HL-60 (cell line): ENCODE measurements around the gene FBXL12.

Experiments
- TF ChIP-seq, protein P1 (sequence below): IDR thresholded peaks from 2 replicates; pipeline ENCODE4 v1.6.1; 2012; ENCODE audit warnings: low read depth; ENCODE audit not compliant: insufficient replicate concordance
- TF ChIP-seq, protein P2 (sequence below): IDR thresholded peaks from one replicate; pipeline ENCODE4 v1.5.1; 2011; ENCODE audit warnings: low read length, control low read depth, inconsistent platforms; ENCODE audit not compliant: insufficient read depth

DNA sequence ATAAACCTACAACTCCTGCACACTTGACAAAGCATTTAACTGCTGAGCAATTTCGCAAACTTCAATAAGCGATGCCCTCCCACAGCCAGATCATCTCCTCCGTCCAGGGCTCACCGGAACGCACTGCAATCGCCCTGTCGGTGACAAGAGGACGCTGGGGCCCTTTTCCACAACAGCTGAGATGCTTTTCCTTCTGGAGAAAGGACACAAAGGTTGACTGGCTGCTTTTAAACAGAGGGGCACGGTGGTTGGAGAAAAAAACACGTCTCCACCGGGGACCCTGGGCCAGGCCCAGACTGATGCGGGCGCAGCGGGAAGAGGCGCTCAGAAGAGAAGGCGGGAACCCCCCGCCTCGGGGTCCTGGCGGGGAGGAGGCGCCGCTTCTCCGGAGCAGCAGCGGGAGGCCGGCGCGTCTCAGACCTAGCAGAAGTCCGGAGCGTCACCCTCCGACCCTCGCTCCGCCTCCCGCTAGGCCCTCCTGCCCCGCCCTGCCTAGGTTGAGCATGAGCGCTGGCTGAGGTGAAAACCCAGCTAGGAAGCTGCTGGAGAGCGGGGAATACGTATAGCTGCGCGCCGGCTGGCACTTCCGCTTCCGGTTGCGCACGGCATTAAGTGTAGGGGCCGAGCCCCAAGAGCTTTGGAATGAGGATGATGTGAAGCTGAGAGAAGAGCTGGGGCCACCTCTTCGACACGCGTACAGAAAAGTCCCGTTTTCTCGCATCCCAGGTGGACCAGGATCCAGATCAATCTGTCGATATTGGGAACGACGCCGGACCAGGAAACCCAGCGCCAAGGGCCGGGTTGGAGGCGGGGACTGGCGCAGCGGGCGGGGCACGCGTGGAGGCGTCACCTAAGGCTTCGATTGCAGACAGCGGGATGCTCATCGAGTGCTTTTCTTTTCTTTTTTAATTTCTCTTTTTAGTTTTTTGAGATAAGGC is 50.4 kb downstream of the FBXL12 start, which contains the start of gene ZNF846:
- TF ChIP-seq, protein P1, sequence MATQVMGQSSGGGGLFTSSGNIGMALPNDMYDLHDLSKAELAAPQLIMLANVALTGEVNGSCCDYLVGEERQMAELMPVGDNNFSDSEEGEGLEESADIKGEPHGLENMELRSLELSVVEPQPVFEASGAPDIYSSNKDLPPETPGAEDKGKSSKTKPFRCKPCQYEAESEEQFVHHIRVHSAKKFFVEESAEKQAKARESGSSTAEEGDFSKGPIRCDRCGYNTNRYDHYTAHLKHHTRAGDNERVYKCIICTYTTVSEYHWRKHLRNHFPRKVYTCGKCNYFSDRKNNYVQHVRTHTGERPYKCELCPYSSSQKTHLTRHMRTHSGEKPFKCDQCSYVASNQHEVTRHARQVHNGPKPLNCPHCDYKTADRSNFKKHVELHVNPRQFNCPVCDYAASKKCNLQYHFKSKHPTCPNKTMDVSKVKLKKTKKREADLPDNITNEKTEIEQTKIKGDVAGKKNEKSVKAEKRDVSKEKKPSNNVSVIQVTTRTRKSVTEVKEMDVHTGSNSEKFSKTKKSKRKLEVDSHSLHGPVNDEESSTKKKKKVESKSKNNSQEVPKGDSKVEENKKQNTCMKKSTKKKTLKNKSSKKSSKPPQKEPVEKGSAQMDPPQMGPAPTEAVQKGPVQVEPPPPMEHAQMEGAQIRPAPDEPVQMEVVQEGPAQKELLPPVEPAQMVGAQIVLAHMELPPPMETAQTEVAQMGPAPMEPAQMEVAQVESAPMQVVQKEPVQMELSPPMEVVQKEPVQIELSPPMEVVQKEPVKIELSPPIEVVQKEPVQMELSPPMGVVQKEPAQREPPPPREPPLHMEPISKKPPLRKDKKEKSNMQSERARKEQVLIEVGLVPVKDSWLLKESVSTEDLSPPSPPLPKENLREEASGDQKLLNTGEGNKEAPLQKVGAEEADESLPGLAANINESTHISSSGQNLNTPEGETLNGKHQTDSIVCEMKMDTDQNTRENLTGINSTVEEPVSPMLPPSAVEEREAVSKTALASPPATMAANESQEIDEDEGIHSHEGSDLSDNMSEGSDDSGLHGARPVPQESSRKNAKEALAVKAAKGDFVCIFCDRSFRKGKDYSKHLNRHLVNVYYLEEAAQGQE: peak; percentile 67
- TF ChIP-seq, protein P2, sequence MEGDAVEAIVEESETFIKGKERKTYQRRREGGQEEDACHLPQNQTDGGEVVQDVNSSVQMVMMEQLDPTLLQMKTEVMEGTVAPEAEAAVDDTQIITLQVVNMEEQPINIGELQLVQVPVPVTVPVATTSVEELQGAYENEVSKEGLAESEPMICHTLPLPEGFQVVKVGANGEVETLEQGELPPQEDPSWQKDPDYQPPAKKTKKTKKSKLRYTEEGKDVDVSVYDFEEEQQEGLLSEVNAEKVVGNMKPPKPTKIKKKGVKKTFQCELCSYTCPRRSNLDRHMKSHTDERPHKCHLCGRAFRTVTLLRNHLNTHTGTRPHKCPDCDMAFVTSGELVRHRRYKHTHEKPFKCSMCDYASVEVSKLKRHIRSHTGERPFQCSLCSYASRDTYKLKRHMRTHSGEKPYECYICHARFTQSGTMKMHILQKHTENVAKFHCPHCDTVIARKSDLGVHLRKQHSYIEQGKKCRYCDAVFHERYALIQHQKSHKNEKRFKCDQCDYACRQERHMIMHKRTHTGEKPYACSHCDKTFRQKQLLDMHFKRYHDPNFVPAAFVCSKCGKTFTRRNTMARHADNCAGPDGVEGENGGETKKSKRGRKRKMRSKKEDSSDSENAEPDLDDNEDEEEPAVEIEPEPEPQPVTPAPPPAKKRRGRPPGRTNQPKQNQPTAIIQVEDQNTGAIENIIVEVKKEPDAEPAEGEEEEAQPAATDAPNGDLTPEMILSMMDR: no peak
